Measurements from ENCODE around the gene WHAMM.

The WHAMM gene

DNA sequence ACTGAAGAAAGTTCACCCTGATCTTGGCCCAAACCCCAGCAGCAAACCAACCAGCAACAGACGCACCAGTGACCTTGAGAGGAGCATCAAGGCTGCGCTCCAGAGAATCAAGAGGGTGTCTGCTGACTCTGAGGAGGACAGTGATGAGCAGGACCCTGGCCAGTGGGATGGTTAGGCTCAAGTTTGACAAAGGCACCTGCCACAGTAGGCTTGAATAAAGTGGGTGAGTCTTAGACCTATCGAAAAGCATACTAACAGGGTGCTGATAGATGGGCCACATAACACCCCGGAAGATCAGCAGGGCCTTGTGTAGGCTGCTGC, 23.9 kb downstream of the WHAMM start:
- TF ChIP-seq, protein P1, sequence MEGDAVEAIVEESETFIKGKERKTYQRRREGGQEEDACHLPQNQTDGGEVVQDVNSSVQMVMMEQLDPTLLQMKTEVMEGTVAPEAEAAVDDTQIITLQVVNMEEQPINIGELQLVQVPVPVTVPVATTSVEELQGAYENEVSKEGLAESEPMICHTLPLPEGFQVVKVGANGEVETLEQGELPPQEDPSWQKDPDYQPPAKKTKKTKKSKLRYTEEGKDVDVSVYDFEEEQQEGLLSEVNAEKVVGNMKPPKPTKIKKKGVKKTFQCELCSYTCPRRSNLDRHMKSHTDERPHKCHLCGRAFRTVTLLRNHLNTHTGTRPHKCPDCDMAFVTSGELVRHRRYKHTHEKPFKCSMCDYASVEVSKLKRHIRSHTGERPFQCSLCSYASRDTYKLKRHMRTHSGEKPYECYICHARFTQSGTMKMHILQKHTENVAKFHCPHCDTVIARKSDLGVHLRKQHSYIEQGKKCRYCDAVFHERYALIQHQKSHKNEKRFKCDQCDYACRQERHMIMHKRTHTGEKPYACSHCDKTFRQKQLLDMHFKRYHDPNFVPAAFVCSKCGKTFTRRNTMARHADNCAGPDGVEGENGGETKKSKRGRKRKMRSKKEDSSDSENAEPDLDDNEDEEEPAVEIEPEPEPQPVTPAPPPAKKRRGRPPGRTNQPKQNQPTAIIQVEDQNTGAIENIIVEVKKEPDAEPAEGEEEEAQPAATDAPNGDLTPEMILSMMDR (IDR thresholded peaks at IDR 0.05): no peak

DNA sequence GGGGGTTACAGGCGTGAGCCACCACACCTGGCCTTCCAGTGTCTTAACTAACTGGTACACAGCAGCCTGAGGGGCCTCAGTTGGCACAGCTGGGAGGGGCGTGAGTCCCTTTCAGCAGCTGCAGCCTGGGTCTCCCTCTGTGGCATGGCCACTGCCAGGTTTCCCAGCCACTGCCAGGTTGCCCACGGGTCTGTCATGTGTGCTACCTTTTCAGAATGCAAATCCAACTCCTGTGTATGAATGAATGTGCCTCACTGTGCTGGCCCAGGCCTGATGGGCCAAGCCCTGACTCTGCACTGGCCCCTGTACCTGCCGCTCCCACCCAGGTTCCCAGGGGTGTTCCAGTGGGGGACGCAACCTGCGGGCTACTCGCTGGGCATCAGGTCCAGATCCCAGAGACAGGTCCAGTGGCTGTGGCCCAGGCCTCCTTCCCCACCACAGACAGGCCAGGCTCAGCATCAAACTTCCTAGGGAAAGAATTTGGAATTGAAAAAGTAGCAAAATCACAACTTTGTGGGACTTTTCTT, 26.0 kb downstream of the WHAMM start:
- TF ChIP-seq, protein P1 (IDR thresholded peaks at IDR 0.05): no peak

DNA sequence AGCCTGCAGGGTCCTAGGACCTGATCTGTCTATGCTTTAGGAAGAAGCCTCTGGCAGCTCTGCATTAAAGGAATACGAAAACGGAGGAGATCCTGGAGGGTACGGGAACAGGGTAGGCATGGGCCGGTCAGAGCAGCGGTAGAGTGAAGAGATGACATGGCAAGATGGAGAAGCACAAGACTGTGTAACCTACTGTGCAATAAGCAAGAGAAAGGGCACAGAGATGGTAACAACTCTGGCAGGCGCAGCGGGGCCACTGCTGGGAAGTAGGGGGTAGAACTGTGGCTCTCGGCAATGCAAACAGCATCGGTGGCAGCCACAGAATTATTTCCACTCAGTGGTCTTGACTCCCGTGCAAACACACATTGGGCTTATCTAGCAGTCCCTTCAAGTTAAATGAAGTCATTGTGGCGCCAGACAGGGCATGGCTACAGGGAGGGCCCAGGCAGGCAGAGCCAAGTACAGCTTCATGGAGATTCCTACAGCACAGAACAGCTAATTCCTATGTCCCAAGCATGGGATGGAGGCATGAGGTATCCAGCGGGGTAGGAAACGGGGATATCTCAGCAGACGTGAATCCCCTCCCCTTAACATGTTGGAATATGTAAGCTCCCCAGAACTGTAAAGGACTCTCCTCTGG, 28.8 kb downstream of the WHAMM start:
- TF ChIP-seq, protein P1 (IDR thresholded peaks at IDR 0.05): no peak

DNA sequence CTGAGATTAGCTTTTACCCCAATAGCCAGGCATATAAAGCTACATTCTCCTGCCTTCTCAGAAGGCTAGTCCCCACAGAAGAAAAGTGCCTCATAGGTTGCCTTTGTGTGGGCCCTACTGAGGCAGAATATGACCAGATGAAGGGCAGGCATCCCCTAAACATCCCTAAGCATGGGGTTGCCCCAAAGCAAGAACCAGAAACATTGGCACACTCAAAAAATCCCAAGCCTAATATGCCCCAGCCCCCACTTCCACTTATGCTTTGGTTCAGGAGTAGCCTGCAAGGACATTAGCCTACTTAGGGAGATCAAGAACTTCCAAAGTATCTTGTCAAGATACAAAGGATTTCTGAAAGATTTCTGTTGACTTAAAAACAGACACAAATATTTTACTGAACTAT, 29.7 kb downstream of the WHAMM start:
- TF ChIP-seq, protein P1 (IDR thresholded peaks at IDR 0.05): no peak

DNA sequence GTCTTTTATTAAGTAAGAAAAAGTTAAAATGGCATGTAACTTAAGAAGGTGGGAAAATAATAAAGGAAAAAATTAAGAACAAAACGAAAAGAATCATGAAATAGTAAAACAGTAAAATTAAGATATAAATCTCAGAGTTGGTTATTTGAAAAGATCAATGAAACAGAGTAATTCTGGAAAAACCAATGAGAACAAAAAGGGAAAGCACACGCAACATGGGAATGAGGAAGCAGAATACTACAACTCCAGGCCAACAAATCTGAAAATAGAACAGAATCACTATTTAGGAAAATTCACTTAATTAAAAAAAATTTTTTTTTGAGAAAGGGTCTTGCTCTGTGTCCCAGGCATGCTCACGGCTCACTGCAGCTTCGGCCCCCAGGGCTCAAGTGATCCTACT, 30.7 kb downstream of the WHAMM start:
- TF ChIP-seq, protein P1 (IDR thresholded peaks at IDR 0.05): no peak

DNA sequence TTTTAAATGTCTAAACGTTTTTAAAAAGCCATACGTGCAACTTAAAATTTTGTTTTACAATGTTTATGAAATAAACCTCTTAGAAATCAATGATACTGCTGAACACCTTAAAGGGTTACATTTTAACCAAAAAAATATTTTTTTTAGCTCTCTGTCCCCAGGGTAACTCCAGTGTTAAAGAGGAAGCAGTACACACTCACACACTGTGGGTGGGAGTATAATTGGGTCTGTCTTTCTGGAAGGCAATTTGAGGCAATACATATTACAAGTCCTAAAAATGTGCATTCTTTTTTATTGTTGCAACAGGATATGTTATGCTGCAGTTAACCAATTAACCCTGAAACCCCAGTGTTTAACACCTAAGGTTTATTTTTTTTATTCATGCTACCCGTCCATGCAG, 34.1 kb downstream of the WHAMM start:
- TF ChIP-seq, protein P1 (IDR thresholded peaks at IDR 0.05): no peak

DNA sequence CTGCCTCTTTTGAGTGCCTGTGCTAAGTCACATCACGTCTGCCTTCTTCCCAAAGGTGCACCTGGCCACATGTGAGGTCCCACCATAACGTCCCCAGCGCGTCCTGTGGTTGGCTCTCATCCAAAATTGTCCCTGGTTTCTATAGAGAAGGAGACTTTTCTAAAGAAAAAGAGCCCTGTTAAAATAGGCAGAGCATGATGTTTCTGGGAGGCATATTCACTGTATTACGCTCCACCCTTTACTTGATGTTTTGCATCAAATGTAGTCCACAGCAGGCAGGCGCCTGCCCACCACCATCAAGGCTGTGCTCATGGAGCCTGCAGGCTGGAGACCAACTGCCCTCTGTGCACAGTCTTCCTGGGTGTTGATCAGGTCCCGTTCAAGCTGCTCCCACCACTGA, 36.3 kb downstream of the WHAMM start:
- TF ChIP-seq, protein P1 (IDR thresholded peaks at IDR 0.05): no peak

DNA sequence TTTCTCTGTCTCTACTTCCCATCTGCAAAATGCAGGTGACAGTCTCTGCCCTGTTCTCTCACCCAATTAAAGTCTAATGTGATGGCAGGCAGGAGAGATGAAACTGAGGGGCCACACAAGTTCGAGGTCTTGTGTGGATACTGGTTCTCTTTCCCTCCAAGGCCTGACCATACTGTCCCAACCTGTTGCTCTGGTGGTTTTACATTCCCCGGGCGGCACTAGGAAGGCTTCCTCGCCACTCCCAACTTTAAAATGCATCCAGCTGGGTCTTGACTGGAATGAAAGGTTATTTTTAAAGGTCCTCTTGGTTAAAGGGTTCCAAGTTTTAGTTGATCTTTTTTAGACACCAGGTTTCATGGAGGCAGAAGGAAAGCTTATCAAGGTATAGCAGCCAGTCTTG, 37.2 kb downstream of the WHAMM start:
- TF ChIP-seq, protein P1 (IDR thresholded peaks at IDR 0.05): no peak
